Muscle of arm (tissue), 12 donors: ENCODE data around the gene ABHD17C. TPM values are rescaled to one million over a fixed set of nuclear protein-coding genes. Genes with fewer than 3 reads are reported as not detected.

Experiments
- DNase-seq: peaks from one replicate; pipeline ENCODE4 v3.0.0-alpha.2; 2013
- polyA plus RNA-seq, 12 donors: library from polyadenylated mRNA; unstranded; fragments of 120-200 nt; gene quantifications; one replicate each; pipeline ENCODE4 v1.2.1, GENCODE V29; 2013; ENCODE audit not compliant: insufficient read length in 12 of 12

ABHD17C gene
- polyA plus RNA-seq, 12 donors: 4.6 to 14.7 (median 7.0) TPM; not detected in 1

DNA sequence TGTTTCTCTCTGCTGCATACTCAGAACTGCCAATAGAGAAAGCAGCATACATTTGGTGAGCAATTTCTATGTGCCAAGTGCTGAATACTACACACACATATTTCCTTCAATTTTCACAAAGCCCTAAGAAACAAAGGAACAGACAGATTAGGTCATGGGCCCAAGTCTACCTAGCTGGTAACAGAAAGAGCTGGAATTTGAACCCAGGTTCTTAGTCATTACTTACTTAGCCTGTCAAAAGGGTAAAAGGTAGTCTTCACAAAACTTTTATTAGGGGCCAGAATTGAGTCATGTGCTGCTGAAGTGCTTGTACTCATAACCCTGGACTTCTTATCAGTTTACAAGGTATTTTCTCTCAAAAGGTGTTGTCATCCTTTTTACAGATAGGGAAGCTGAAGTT, 10.4 kb upstream of the ABHD17C start:
- no peak for DNase-seq

DNA sequence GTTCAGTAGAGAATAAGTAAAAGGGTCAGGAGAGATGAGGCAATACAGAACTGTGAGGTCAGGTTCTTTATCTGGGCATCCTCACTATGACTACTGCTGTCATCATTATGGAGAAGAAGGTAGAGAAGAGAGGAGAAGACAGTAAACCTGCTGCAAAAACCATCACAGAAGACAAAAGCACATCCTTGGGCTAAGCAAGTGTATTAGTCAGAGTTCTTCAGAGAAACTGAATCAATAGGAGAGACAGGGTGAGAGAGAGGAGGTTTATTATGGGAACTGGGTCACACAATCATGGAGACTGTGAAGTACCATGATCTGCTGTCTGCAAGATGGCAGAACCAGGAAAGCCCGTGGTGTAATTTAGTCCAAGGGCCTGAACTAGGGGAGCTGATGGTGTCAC, 9.5 kb upstream of the ABHD17C start:
- no peak for DNase-seq

DNA sequence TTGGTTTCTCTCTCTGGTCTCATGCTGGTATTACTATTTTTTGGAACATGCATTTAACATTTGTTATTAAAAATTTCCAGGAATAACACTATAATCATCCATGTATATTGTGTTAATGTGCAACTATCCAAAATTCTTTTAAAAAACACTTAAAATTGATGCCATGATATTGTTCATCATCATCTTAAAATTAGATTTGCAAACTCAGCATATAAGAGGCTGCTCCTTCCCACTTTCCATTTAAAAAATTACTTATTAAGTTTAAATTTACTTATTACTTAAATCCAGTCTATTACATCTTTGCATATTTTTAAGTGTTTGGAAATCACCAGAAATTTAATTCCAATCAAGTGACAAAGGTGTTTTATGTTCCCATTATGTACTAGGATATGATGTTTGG, 5.8 kb upstream of the ABHD17C start:
- no peak for DNase-seq

DNA sequence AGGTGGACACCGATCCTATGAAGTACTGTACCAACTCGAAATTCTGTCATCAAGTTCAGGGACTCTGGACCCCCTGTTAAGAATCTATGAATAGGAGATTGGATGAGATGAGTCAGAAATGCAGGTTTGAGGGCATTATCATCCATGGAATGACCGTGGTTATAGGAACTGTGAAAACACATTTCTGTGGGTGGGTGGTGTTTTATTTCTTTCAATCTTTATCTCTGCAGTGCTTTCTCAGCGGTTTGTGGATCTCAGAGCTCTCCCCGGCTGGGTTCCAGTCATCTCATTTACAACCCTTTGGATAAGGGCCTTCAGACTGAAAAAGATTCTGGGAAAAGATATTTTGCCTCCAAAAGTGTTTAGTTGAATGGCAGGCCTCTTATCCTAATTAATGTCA, 5.4 kb upstream of the ABHD17C start:
- DNase-seq: no peak

DNA sequence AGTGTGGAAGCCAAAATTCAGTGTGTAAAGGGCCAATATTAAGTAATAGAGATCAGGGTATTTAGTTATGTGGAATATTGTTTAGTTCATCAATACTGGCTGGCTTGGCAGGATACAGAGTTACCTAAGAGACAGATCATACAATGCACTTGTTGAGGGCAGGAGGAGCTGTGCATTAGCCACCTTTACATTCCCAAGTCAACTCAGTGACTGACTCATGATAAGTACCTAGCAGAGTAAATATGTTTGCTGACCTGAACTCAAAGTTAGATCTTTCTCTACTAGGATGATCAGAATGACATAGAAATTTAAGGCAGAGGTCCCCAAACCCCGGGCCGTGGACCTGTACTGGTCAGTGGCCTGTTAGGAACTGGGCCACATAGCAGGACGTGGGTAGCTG, 3.5 kb upstream of the ABHD17C start:
- DNase-seq: no peak

DNA sequence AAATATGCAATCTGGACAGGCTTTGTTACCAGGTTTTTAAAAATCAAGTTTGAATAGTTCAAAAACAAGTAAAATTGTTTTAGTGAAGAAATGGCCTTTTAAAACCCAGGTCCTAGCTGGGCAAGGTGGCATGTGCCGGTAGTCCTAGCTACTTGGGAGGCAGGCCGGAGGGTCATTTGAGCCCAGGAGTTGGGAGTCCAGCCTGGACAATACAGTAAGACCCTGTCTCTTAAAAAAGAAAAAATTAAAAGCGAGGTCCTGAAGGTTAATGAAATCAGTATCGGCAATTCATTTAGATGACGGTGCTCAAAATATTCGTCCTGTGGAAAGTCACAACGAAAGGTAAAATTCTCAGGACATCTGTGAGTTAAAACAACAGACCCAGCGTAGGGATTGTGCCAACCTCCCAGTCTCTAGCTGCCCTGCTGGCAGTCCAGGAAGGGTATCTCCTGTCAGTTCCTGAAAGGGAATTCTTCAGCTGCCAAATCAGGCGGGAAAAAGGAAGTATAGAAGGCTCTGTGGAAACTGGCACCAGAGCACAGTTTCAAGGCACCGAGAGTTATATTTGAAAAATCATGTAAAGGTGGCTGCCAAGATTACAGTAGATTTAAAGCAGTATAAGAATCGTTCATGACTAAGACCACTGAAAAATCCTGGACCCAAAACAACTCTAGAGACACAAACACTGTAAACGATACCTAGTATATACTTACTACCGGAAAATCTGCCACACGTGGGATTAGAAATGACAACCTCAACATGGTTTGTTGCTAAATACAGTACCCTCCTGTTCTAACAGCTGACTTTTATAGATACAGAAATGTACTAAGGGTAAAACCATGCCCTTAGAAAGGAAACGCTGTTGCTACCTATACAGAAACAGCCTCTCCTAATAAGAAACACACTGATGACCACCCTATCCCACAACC, 1.2 kb upstream of the ABHD17C start:
- DNase-seq: peak; percentile 31

DNA sequence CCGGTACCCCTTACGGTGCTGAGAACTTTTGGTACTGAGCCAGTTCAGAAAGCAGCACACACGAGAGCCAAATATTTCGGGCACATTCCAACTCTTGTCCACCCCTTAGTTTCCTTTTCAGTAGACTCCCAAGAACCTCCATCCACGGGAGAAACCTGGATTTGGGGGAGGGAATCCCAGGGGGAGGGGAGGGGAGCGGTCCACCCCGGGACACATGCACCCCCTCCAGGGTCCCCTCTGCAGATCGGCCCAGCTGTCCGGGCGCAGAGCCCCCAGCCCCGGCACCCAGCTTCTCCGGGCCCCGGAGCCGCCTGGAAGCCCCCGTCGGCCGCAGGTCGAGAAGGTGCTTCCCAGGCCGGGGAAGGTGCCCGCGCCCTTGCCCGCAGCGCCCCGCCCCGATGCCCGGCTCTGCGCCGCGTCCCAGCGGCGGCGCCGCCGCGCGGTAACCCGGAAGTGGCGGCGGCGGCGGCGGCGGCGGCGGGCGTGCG, 455 bp upstream of the ABHD17C start:
- no peak for DNase-seq

DNA sequence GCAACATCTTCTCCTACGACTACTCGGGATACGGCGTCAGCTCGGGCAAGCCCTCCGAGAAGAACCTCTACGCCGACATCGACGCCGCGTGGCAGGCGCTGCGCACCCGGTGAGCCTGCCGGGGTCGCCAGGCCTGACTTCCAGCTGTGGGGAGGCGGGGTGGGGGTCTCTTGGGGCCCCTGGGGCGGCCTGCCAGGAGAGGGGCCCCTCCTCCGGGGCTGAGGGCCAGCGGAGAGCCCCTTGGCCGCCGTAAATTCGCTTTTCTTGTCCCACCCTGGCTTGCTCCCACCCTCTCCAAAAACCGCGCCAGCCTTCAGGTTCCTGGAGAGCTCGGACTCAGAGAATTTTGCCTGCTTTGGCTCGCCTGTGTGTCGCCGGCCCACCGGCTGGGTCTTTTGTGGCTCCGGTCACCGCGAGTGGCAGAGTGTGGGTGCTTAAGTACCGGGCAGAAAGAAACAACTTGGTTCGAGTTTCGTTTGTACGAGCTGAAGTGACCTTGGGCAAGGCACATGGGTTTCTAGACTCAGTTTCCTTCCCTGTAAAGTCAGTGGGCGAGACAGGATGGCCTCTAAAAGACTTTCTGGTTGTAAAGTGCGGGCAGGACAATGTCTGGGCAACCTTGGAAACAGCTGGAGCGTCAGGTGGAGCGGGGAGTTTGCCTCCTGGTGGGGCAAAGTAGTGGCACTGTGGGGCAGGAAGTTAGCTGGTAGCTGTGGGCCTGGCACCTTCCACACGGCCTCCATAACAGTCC, 976 bp downstream of the ABHD17C start:
- DNase-seq: no peak

DNA sequence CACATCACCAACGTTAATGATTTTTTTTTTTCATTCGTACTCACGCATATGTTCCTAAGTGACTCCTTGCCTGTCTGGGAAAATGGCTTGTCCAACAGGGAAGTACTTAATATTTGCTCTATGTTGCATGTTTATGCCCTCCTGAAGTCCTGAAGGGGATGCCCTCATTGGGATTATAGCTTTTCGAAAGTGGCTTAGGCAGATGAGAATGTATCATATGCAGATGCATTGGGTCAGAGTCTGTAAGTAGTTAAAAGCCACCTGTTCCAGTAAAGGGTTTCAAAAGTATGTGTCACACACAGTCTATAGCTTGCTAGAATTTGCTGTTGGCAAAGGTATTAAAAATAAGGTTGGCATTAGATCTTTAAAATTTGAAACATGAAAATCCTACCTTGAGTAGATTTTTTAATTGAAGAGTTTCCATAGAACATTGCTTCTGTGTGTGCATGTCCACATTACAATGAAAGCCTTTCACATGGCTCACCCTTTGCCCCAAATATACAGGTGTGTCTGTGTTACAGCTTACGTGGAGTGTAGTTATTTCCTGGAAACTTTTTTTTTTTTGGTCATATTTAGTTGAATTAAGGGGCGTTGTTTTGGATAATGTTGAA, 2.1 kb downstream of the ABHD17C start:
- DNase-seq: no peak

DNA sequence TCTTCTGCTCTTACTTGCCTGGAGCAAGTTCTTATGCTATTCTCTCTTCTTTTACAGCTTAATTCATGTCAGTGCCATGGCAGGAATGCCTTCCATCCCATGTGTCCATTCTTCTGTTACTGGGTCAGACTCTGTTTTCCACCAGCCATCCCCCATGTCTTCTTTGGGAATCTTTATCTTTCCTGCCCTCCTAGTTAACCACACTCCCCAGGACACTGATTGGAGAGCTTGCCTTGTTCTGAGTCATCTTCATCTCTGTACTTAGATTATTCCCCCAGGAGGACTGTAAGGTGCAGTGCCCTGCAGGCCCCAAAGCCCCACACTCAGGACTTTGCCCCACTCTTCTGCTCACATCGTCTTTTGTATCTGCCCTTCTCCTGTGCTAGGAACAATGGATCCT, 3.6 kb downstream of the ABHD17C start:
- no peak for DNase-seq

DNA sequence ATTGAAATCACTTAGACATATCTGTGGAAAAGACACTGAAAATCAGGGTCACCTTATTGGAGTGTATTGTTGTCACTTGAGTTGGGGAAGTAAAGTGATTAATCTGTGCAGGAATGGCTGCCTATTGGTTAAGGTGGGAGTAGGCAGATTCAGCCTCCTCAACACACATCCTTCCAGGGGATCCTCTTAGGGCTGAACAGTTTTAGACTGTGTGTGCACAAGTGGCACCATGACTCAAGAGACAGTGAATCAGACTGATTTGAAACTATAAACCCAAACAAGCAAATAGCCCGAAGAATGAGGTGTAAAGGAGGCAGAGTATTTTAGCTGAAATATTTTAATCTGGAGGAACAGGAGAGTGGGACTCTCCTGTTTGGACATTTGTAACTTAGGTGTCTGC, 4.9 kb downstream of the ABHD17C start:
- no peak for DNase-seq

DNA sequence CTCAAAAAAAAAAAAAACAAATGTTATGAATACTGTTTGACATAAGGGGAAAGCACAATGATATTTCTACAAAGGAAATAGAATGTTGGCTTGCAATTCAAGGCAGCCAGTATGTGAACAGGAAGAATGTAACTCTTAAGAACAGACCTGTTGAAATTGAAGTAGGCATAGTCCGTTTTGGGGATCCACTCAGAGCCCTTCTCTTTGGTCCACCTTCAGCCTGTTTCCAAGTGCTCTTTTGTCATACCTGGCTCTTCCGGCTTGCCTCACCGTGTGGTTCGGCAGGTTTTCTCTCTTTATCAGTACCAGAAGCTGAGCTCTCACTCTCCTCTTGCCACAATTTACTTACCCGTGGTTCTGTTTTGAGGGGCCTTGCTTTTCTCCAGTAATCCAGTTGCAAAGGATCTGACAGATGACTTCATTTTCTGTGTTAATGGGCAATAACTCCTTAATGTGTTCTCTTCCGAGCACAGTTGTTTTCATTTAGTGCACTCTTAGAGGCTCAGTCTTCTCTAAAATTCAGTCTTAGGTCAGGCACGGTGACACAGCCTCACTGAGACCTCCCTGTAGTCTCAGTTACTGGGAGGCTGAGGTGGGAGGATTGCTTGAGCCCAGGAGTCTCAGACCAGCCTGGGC, 6.7 kb downstream of the ABHD17C start:
- DNase-seq: no peak

DNA sequence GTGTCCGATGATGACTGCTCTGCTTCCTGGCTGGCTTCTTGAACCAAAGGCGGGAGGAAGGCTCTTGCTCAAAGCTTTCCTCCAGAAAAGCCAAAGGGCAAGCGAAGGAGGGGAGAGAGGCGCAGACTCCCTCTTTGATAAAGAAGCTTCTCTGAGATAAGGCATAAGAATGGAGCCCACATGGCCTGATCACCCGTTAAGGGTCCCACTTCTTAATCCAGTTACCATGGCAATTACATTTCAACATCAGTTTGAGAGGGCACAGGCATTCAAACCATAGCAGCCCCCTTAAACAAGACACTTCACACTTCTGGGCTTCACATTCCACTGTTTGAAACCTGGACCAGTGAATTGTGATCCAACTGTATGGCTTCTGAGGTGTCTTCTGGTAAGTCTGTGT, 8.0 kb downstream of the ABHD17C start:
- no peak for DNase-seq

DNA sequence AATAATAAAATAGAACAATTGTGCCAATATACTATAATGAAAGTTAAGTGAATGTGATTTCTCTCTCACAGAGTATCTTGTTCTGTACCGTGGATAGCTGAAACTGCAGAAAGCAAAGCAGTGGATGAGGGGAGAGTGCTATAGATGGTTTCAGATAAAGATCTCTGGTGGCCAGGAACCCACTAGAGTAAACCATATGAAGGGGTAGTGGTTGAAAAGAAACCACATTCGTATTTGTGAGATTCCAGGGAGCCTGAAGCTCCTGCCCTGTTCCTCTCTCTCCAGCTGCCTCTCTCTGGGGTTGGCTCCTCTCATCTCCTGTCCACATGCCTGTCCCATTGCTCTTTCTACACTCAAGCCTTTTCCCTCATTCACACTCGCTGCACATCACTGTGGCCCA, 8.9 kb downstream of the ABHD17C start:
- DNase-seq: no peak

DNA sequence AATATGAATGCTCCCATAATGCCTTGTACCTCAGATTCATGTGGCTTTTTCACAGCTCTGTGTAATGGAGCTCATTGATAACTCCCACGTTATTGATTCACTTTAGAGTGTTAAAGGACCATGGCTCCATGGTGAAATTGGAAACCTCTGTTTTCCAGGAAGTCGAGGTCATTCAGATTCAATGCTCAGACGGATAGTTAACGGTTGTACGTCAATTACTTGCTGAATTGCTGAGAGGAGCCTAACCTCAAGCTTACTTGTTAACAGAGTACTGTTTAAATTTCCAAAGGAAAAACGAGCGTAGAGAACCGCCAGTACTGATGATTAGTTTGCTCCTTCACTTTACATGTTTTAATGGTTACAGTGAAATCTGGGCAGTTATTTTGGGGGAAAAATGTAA, 11.1 kb downstream of the ABHD17C start:
- no peak for DNase-seq

DNA sequence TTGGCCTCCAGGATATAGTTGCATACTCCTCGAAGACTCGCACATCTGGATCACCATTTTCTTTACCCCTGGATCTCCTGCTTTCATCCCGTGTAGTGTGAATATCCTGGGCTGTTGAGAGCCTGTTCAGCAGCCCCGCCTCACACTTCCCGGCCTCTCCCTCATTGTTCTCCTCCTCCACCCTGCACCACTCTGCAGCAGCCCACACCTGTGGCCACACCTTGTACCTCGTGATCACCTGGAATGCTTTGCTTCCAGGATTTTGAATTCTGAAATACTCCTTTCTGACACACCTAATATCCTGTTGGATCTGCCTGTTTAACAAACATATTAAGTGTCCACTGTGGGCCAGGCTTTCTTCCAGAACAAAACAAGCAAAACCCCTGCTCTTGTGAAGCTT, 14.4 kb downstream of the ABHD17C start:
- no peak for DNase-seq

DNA sequence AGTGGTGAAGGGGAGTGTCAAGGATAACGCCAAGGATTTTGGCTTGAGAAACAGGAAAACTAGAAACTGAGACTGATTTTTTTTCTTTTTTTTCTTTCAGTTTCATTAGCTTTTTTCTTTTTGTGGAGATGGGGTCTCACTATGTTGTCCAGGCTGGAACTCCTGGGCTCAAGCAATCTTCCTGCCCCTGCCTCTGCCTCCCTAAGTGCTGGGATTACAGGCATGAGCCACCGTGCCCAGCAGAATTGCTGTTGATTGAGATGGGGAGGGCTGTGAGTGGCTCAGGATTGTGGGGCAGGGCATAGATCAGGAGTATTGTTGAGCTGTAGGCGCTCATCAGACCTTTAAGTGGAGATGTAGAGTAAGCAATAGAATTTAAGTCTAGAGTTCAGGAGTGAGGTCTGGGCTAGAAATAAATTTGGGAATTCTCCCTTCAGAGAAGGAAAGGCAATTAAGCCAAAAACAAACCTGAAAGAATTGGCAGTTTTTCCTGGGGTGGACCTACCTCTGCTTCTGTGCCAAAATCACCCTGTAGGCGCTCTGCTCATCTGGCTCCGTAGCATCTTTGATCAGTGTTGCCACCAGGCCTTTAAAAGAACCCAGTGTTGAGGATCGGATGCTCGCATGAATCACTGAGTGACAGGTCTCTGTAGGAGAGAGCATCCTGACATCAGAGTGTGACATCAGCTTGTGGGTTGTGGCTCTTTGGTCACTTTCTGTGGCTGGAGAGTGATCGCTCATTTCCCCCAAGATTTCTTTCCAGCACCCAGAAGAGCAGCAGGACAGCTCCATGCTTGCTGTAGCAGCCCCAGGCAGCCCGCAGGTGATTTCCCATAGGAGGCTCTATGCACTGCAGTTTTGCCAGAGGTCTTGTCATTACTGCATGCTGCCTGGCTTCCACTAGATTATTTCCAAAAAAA, 15.8 kb downstream of the ABHD17C start:
- peak; percentile 20 for DNase-seq

DNA sequence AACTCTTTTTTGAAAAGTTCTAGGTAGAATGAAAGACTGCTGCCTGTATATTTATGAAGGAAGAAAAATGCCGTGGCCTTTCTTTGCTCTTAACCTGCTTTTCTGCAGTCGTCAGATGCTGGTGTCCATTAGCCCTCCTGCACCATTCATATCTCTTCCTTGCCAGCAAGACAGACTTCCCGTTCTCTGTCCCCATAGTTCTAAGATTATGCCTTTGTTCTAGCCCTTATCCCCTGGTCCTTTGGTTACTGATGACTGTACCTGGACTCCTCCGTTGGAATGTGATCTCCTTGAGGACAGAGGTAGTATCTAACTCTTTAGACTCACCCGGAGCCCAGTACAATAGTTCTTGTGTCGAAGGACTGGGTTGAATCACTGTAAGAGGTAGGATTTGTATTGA, 16.8 kb downstream of the ABHD17C start:
- no peak for DNase-seq

DNA sequence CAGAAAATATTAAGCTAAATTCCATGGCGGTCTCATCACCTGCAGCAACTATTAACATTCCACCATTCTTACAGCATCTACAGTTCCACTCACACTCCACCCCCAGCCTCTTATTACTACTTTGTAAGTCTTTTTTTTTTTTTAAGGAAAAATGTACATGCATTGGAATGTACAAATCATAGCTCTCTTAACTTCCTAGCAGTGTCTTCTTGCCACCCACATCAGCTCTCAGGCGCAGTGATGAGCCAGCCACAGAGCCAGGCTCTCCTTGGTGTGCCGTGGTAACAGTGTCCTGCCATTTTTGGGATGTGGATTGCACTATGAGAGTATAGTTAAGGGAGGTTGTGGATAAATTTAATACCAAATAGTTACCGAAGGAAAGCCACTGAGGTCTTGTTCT, 17.8 kb downstream of the ABHD17C start:
- no peak for DNase-seq

DNA sequence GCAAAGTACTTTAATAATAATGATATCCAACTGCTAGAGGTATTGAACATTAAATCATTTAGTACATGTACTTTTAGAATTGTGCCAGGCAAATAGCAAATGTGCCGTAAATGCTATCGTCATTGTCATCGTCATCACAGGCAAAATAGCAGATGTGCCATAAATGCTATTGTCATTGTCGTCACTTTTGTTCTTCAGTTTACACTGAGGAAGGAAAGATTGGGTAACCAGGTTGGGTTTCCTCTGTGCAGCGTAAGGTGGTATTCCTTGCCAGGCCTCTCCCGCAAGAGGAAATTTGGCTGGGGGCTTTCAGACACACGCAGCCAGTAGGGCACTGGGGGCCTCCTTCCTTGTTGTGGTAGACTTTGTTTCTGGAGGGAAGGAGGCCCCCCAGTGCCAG, 26.4 kb downstream of the ABHD17C start:
- DNase-seq: no peak

DNA sequence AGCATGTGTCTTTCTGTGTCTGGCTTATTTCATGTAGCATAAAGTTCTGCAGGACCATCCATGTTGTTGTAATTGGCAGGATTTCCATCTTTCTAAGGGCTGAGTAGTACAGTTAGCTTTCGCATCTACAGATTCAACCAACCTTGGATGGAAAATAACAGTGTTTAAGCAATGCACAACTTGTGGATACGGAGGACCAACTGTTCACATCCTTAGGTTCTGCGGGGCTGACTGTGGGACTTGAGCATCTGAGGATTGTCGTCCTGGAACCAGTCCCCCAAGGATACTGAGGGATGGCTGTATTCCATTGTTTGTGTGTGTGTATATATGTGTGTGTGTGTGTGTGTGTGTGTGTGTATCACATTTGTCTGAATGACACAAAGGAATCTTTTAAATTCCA, 27.7 kb downstream of the ABHD17C start:
- no peak for DNase-seq
